ENCODE measurements around the gene NANP. TPM values are rescaled to one million over a fixed set of nuclear protein-coding genes. Genes with fewer than 3 reads are reported as not detected.

Gene NANP
- total and polyA plus RNA-seq, 2 of the 13 experiments (the other 11 are each of a cell fraction or from before 2014, with no cell fraction given) = 8.9 to 21.5 TPM

DNA sequence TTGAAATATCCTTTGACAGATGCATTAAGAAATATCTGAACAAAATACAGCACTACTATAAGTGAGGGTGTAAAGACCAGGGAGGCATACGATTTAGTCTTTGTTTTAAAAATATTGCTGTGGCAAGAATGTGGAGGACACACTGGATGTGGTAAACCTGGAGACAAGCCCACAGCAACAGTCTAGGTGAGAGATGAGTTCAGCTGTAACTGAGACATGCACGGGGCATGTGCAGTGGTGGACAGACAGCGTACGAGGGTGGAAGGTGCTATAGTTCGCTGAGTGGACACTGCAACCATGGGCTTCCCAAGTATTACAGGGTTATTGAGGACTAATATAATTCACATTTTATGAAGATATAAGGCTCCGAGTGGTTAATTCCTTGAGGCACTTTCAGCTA, 1.8 kb downstream of the NANP start (continued):
- no peak for TF ChIP-seq ZNF432 (CRISPR knock-in tag; IDR thresholded peaks at IDR 0.05; ENCODE audit: borderline replicate concordance)
- TF ChIP-seq ZKSCAN1 (IDR thresholded peaks at IDR 0.05; ENCODE audit: low read length) = no peak
- no peak for TF ChIP-seq AHR (CRISPR knock-in tag; IDR thresholded peaks at IDR 0.05)
- peak; percentile 39; the same call in 1 of the 2 replicates for TF ChIP-seq ZNF788 (CRISPR knock-in tag; IDR thresholded peaks at IDR 0.05; ENCODE audit: borderline replicate concordance)
- TF ChIP-seq FOXK2 (IDR thresholded peaks at IDR 0.05) = no peak
- TF ChIP-seq ZNF292 (CRISPR knock-in tag; IDR thresholded peaks at IDR 0.05; ENCODE audit: borderline replicate concordance, low read depth) = no peak
- TF ChIP-seq ZNF256 (CRISPR knock-in tag; conservative IDR thresholded peaks at IDR 0.05) = peak; percentile 7; the same call in 1 of the 2 replicates
- no peak for TF ChIP-seq SRY (CRISPR knock-in tag; IDR thresholded peaks at IDR 0.05)
- TF ChIP-seq NBN (conservative IDR thresholded peaks at IDR 0.05) = no peak
- TF ChIP-seq, protein P1, sequence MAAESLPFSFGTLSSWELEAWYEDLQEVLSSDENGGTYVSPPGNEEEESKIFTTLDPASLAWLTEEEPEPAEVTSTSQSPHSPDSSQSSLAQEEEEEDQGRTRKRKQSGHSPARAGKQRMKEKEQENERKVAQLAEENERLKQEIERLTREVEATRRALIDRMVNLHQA (CRISPR knock-in tag; IDR thresholded peaks at IDR 0.05) = no peak
- no peak for TF ChIP-seq HDAC1 (CRISPR knock-in tag; IDR thresholded peaks at IDR 0.05)
- TF ChIP-seq, protein P2, sequence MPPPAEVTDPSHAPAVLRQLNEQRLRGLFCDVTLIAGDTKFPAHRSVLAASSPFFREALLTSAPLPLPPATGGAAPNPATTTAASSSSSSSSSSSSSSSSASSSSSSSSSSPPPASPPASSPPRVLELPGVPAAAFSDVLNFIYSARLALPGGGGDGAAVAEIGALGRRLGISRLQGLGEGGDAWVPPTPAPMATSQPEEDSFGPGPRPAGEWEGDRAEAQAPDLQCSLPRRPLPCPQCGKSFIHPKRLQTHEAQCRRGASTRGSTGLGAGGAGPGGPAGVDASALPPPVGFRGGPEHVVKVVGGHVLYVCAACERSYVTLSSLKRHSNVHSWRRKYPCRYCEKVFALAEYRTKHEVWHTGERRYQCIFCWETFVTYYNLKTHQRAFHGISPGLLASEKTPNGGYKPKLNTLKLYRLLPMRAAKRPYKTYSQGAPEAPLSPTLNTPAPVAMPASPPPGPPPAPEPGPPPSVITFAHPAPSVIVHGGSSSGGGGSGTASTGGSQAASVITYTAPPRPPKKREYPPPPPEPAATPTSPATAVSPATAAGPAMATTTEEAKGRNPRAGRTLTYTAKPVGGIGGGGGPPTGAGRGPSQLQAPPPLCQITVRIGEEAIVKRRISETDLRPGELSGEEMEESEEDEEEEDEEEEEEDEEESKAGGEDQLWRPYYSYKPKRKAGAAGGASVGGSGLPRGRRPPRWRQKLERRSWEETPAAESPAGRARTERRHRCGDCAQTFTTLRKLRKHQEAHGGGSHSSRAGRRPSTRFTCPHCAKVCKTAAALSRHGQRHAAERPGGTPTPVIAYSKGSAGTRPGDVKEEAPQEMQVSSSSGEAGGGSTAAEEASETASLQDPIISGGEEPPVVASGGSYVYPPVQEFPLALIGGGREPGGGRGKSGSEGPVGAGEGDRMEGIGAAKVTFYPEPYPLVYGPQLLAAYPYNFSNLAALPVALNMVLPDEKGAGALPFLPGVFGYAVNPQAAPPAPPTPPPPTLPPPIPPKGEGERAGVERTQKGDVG (CRISPR knock-in tag; IDR thresholded peaks at IDR 0.05; ENCODE audit: borderline replicate concordance) = 0 out of 2 replicates have a peak, but pooled peaks have one; percentile 61
- TF ChIP-seq U2AF1 (optimal IDR thresholded peaks at IDR 0.05; ENCODE audit: low read depth, low read length) = no peak
- TF ChIP-seq ZNF629 (CRISPR knock-in tag; conservative IDR thresholded peaks at IDR 0.05) = no peak
- TF ChIP-seq, protein P3, sequence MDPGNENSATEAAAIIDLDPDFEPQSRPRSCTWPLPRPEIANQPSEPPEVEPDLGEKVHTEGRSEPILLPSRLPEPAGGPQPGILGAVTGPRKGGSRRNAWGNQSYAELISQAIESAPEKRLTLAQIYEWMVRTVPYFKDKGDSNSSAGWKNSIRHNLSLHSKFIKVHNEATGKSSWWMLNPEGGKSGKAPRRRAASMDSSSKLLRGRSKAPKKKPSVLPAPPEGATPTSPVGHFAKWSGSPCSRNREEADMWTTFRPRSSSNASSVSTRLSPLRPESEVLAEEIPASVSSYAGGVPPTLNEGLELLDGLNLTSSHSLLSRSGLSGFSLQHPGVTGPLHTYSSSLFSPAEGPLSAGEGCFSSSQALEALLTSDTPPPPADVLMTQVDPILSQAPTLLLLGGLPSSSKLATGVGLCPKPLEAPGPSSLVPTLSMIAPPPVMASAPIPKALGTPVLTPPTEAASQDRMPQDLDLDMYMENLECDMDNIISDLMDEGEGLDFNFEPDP (CRISPR knock-in tag; conservative IDR thresholded peaks at IDR 0.05) = 0 out of 2 replicates have a peak, but pooled peaks have one; percentile 60
- TF ChIP-seq, protein P4, sequence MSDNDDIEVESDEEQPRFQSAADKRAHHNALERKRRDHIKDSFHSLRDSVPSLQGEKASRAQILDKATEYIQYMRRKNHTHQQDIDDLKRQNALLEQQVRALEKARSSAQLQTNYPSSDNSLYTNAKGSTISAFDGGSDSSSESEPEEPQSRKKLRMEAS (IDR thresholded peaks at IDR 0.05) = peak; percentile 80
- TF ChIP-seq, protein P5, sequence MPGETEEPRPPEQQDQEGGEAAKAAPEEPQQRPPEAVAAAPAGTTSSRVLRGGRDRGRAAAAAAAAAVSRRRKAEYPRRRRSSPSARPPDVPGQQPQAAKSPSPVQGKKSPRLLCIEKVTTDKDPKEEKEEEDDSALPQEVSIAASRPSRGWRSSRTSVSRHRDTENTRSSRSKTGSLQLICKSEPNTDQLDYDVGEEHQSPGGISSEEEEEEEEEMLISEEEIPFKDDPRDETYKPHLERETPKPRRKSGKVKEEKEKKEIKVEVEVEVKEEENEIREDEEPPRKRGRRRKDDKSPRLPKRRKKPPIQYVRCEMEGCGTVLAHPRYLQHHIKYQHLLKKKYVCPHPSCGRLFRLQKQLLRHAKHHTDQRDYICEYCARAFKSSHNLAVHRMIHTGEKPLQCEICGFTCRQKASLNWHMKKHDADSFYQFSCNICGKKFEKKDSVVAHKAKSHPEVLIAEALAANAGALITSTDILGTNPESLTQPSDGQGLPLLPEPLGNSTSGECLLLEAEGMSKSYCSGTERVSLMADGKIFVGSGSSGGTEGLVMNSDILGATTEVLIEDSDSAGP (CRISPR knock-in tag; IDR thresholded peaks at IDR 0.05; ENCODE audit: borderline replicate concordance) = no peak

Measured in HepG2 (cell line).